Lower leg skin (tissue), 4 donors: ENCODE results near the gene MAP4K2. TPM values are rescaled to one million over a fixed set of nuclear protein-coding genes. Genes with fewer than 3 reads are reported as not detected.

Experiments used
- DNase-seq, 2 donors: peaks; one replicate each; pipeline ENCODE4 v3.0.0-alpha.2; 2019; ENCODE audit warnings: low spot score in 2 of 2
- H3K4me3 ChIP-seq: fragments of 200-600 bp; sonication (generic); 2 replicates; pipeline ENCODE4 v1.5.1; 2017; ENCODE audit warnings: mild to moderate bottlenecking, low read depth; ENCODE audit not compliant: poor library complexity, severe bottlenecking
- POLR2A ChIP-seq, 2 donors: fragments of 450-650 bp; IDR thresholded peaks; one replicate each; pipeline ENCODE4 v1.6.1; 2016 to 2017; ENCODE audit warnings: antibody characterized with exemption in 2 of 2, mild to moderate bottlenecking in 1 of 2, moderate library complexity in 1 of 2
- WGBS, 2 donors: methylation state at CpG; one replicate each; pipeline ENCODE4 v1.1.5; 2018; 5-methylcytosine and 5-hydroxymethylcytosine counted together
- intact Hi-C: fragments of 100-400 bp; cut with DNase I; formaldehyde crosslinking; loops from one replicate; pipeline ENCODE4 v1.15.0; 2023; ENCODE audit warnings: low total_unique reads
- total RNA-seq, 4 donors: library from RNA; depleted of rRNA; stranded (reverse); fragments of >200 nt; gene quantifications; one replicate each; pipeline ENCODE4 v1.1.0, GENCODE V29; 2016
- TF ChIP-seq, protein P1 (sequence below), 3 donors: fragments of 450-650 bp; IDR thresholded peaks; one replicate each; pipeline ENCODE4 v1.5.1; 2016; ENCODE audit warnings: antibody characterized with exemption in 3 of 3, mild to moderate bottlenecking in 3 of 3, moderate library complexity in 2 of 3

Gene MAP4K2
- total RNA-seq, 4 donors from 2014 or later, result 9.3 to 29.8 (median 19.5) TPM

DNA sequence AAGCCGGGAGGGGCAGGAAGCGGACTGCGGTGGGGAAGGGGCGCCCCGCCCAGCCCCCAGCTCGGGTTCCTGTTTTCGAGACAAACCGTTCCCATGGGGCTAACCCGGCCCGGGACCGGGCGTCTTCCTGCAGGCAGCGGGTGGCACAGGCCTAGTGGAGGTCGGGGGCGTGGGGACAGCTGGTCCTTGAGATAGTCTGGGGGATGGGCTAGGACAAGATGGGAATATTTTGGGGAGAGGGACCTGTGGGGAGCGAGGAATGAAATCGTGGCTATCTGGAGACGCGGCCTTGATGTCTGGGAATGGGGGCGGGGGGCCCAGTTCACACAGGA is 57.9 kb downstream of the MAP4K2 start:
- intact Hi-C loops, result no loop called here
- H3K4me3 ChIP-seq, result peak overlapping the region; percentile 28
- peak; percentile 73 to 97 for DNase-seq
- TF ChIP-seq, protein P1, sequence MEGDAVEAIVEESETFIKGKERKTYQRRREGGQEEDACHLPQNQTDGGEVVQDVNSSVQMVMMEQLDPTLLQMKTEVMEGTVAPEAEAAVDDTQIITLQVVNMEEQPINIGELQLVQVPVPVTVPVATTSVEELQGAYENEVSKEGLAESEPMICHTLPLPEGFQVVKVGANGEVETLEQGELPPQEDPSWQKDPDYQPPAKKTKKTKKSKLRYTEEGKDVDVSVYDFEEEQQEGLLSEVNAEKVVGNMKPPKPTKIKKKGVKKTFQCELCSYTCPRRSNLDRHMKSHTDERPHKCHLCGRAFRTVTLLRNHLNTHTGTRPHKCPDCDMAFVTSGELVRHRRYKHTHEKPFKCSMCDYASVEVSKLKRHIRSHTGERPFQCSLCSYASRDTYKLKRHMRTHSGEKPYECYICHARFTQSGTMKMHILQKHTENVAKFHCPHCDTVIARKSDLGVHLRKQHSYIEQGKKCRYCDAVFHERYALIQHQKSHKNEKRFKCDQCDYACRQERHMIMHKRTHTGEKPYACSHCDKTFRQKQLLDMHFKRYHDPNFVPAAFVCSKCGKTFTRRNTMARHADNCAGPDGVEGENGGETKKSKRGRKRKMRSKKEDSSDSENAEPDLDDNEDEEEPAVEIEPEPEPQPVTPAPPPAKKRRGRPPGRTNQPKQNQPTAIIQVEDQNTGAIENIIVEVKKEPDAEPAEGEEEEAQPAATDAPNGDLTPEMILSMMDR (IDR thresholded peaks at IDR 0.05), result no peak
- no peak for TF ChIP-seq POLR2A (IDR thresholded peaks at IDR 0.05)
- 1 to 2% methylated on average over 17 to 20 of the region's 20 CpGs for WGBS, 2 donors

DNA sequence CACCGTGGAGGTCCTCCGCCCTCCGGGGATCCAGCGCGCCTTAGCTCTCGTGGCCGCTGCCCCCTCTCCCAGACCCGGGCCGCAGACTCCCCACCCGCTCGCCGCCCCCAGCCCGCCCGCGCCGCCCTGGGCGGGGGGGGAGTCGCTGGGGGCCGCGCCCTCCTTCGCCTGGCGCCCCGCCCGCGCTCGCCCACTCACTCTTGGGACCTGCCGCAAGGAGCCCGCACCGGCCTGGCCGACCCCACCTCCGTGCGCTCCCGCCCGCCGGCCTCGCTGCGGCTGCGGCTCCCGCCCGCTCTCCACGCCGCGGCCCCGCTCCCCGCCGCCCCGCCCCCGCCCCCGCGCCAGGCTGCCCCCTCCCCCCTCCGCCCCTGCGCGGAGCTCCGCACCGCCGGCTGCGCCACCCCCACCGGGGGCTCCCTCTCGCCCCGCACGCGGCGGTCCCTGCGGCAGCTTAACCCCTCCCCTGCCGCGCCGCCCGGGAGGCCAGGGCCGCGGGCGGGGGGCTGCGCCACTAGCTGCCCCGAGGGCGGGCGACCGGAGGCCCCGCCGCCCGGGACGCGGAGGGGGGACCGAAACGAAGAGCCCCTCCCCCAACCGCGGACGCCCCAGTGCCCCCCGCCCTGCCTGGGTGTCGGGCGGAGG is 58.3 kb downstream of the MAP4K2 start:
- 2% methylated on average over 17 of the region's 89 CpGs; no CpG with 5 or more reads in 1 of the 2 donors for WGBS, 2 donors
- peak overlapping the region; percentile 28 for H3K4me3 ChIP-seq
- intact Hi-C loops, result no loop called here
- TF ChIP-seq POLR2A (IDR thresholded peaks at IDR 0.05), result no peak
- TF ChIP-seq, protein P1 (IDR thresholded peaks at IDR 0.05), result no peak
- no peak for DNase-seq

DNA sequence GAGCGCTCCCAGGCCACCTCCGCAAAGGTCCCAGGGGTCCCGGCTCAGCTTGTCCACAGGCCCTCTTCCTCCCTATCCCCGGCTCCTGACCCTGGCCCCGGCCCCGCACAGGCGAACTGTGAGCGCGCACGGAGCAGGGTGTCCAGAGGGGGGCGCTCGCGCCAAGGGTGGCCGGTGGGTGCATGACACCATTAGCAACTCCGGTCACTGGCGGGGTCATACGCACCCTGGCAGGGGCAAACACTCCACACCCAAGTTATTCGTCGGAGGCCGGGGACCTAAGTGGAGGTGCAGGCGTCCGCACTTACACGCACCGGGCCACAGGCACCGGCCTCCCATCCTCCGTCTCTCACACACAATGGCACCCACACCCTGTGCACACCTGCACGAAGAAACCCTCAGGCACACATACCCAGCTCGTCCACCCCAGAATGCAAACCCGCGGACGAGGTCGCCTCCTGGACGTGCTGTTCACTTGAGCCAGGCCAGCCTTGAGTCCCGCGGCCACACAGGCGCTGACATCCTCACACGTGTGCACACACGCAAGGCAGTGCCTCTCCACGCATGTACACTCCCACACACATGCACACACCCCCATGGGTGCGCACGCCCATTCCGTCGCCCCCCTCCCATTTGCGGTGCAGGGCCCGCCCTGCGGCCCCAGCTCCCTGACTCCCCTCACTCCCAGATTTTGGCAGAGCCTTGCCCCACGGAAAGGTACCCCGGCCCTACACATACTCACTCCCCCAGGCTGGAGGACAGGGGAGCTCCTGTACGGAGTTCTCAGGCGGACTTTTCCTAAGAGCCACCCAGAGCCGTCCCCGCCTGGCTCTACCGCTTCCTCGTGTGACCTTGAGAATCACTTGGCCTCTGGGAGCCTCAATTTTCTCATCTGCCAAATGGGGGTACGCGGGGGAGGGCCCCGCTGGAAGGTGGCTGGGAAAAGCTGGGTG is 59.1 kb downstream of the MAP4K2 start, which contains the start of gene RASGRP2:
Gene RASGRP2, minus strand, starts transcription at position 552 of the 953 bp plus-strand sequence. CDS start 1,276 bp downstream, outside the sequence.
- intact Hi-C loops, result no loop called here
- peak within 1 kb of the TSS; percentile 28 for H3K4me3 ChIP-seq
- peak; percentile 49 to 97 for DNase-seq
- 1% methylated on average over 45 to 47 of the region's 57 CpGs for WGBS, 2 donors
- TF ChIP-seq, protein P1 (IDR thresholded peaks at IDR 0.05), result peak in 1 of 3 donors; percentile 20
- no peak for TF ChIP-seq POLR2A (IDR thresholded peaks at IDR 0.05)

DNA sequence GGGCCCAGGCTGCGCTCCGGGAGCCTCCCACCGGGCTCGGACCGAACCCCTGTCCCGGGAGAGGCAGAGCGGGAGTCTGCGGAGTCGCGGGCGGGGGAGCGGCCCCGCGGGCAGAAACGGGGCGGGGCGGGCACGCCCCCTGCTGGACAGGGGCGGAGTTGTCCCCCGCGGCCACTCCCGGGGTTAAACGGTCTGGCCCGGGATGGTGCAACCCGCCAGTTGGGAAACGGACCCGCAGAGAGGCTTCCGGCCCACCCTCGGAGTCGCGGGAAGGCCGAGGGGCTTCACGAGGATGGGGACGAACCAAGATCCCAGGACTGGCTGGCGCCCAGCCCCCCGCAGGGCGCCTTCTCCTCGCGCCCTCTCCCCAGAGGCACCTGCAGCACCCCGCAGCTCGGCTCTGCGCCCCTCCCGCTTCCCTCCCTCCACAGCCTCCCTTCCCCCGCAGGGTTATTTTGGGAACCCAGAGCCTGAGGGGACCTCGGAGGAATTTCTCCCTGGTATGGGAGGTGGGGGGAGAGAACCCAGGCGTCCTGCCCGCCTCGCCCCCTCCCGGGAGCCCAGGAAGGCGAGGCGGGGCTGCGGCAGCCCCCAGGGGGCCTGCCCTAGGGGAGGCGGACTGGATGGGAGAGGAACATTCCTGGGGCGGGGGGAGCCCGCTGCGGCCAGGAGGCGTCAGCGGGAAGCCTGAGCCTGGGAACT is 60.0 kb downstream of the MAP4K2 start:
- intact Hi-C loops, result no loop called here
- peak in 1 of 2 donors; percentile 96 for DNase-seq
- TF ChIP-seq, protein P1 (IDR thresholded peaks at IDR 0.05), result no peak
- TF ChIP-seq POLR2A (IDR thresholded peaks at IDR 0.05), result no peak
- peak overlapping the region; percentile 18 for H3K4me3 ChIP-seq
- 0 to 1% methylated on average over 24 to 34 of the region's 58 CpGs for WGBS, 2 donors

DNA sequence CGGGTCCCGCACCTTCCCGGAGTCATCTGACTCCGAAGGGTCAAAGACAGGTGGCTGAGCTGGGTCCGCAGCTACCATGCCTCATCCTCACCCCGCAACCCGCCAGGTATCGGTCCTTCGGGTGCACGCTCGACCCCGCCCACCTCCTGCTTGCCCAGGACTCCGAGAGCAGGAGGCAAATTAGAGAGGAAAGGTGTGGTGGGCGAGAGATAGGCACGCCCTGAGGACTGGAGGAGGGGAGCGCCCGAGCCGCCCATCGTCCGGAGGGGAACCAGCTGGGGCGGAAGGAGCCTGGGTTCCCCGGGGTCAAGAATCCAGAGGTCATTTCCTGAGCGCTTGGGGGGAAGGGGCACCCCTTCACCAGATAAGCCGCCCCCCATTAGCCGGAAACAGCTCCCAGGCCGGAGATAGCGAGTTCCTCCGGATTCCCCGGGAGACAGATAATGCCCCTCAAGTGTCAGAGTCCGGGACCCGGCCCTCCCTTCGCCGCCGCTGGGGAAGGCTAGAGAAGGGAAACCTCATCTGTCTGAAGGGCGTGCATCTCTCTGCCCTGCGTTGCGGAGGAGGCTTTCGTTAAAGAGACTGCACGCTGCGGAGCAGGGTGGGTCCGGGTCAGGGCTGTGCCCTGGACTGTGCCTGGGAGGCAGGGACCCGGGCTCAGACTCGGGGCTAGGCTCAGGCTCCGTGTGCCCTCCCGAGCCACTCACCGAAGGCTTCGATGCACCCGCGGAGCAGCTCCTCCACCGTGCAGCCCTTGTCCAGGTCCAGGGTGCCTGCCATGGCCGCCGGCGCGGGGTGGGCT is 60.7 kb downstream of the MAP4K2 start:
- WGBS, 2 donors, result 5 to 6% methylated on average over 31 to 45 of the region's 54 CpGs
- intact Hi-C loops, result no loop called here
- peak overlapping the region; percentile 17 for H3K4me3 ChIP-seq
- TF ChIP-seq, protein P1 (IDR thresholded peaks at IDR 0.05), result no peak
- TF ChIP-seq POLR2A (IDR thresholded peaks at IDR 0.05), result no peak
- DNase-seq, result no peak
